Activated gamma-delta T cell treated with anti-CD3 and anti-CD28 coated beads, Interleukin-2, amount 50 U/mL, for 16 hours (primary cell): ENCODE measurements around the gene SLC5A3.

Experiments used
- DNase-seq: peaks from one replicate; pipeline ENCODE4 v3.0.0-alpha.2; 2020; ENCODE audit warnings: low read depth

The SLC5A3 gene

GRCh38 chr21:34100337-34100736, 27.0 kb downstream of the SLC5A3 start:
- DNase-seq = no peak

DNA sequence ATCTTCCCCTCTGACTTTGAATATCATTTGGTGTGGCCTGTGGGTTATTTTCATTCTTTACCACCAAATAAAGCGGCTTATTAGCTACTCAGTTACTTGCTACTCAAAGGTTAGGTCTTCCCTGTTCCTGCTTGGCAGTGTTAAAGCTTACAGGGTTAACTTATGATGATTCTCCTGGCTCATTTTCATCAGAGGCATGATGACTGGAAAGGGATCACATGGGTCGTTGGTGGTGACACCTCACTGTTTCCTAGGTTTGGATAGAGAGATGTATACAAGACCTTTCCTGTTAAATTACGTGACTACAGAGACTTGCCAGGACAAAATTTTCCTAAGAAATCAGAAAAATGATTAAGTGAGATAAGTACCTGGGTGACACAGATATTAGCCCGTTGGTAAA, 27.4 kb downstream of the SLC5A3 start:
- no peak for DNase-seq

DNA sequence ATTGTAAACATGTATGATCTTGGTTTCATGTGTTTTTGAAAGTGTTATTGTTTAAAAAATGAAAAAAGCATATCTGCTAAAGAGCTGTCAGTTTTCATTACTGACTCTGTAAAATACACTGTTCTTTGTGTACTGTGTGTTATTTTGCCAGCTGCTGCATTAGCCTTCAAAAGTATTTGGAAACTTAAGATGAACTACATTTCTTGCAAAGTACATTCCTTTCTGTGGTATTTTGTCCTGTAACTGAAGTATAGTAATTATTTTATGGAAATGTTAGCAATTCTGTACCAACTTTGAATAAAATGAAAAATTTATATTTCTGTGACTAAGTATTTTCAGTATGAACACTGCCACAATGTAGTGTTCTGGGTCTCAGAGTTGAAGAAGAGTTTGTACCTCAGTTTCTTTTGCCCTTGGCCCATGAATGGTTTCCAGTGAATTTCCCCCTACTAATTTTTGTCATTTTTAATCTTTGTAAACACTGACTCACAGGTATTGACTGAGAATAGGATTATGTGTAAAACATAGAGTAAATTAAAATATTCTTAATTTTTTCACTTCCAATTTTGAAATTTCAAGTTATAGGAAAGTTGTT, 32.7 kb downstream of the SLC5A3 start:
- DNase-seq = no peak

GRCh38 chr21:34107606-34108005, 34.2 kb downstream of the SLC5A3 start:
- no peak for DNase-seq

GRCh38 chr21:34109075-34109474, 35.7 kb downstream of the SLC5A3 start:
- no peak for DNase-seq

DNA sequence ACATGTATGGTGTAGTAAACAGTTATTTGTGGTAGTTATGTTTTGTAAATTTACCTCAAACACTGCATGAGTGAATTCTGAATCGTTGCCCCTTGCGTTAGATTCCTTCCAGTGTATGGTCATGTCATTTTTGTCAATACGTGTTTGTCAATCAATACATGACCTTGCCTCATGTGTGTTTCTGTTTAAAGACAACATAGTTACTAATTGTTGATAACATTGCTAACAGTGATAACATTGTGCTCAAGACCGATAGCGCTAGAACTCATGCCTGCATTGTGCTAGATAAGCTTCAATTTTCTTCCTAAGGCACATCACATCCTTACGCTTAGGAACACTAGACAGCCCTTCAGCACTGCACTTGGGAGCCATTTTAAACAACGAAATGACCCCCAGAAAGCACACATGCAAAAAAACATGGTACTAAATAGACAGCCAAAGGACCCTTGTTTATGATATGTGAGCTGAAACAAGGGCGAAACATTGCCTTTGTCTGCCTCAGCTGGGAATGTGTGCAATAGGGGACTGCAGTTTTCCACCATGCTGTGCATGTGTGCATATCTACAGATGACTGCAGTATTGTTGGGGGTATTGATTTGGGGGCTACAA, 37.3 kb downstream of the SLC5A3 start:
- DNase-seq = no peak

DNA sequence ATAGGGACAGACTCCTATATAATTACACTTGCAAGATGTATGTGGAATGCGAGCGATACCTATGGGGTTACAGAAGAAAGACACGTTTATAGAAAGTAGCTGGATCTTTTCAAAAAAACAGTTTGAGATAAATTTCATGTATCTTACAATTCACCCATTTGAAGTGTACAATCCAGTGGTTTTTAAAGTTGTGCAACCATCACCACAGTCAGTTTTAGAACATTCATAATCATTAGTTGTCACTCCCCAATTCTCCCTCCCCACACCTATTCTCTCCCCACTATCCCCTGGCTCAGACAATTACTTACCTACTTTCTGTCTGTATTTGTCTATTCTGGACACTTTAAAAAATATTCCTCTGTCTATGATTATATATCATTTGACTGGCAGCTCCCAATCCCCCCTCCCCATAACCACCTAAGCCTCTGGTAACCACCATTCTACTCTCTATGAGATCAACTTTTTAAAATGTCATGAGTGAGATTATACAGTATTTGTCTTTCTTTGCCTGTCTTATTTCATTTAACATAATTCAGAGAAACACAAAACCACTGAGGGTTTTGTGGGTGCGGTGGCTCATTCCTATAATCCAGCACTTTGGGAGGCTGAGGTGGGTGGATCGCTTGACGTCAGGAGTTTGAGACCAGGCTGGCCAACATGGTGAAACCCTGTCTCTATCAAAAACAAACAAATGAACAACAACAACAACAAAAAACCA, 39.1 kb downstream of the SLC5A3 start:
- no peak for DNase-seq

DNA sequence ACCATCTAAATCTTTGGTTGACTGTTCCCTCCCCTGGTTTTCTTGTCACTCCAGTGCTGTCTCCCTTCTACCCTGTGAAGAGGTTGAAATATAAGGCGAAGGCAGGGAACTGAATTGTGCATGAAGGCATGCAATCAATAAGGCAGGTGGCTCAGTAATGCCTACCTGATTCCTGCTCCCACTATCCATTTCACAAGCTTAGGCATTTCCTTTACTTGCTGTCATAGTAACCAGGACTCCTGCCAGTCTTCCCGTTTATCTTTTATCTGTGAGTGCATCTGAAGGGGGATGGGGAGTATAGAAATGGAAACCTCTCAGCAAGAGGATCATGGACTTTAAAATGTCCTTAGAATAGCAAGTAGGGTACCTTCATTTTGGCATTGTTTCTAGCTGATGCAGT, 40.5 kb downstream of the SLC5A3 start:
- no peak for DNase-seq

GRCh38 chr21:34115160-34115559, 41.8 kb downstream of the SLC5A3 start:
- DNase-seq = no peak

GRCh38 chr21:34116569-34116968, 43.2 kb downstream of the SLC5A3 start:
- no peak for DNase-seq

DNA sequence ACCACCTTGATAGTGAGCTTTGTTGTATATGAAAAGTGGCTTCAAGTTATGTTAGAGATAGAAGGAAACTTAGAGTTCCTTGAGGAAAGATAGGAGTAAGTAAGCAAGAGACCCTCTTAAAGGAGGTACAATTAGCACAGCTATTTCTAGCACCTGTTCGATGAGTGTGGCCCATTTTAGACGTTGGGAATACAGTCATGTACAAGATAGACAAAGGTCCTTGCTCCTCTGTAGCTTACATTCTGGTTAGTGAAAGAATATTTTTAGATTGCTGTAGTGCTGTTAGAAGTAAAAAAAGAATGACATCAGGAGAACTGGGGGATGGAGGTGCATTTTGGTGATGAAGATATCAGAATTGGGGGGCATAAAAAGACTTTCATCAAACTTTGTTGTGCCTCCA, 47.5 kb downstream of the SLC5A3 start:
- no peak for DNase-seq

GRCh38 chr21:34122047-34122446, 48.7 kb downstream of the SLC5A3 start:
- no peak for DNase-seq
